ENCODE results near the gene GPR87.

The GPR87 gene

GRCh38 chr3:151303751-151304150 is 12.9 kb downstream of the GPR87 start:
- no peaks in the 10 kb centered on the region for H3K36me3 Mint-ChIP-seq (ENCODE audit: low read depth)
- H3K9me3 Mint-ChIP-seq, result no peaks in the 10 kb centered on the region
- H3K4me3 Mint-ChIP-seq, result no peak overlapping the region
- no peaks in the 10 kb centered on the region for H3K4me1 Mint-ChIP-seq
- no peak overlapping the region for H3K27ac Mint-ChIP-seq
- TF ChIP-seq CTCF (IDR thresholded peaks at IDR 0.05; ENCODE audit: unreplicated experiment in 3 of 3), result no peak
- H3K27me3 Mint-ChIP-seq (ENCODE audit: low read depth), result no peaks in the 10 kb centered on the region

- H3K36me3 Mint-ChIP-seq (ENCODE audit: low read depth), result no peaks in the 10 kb centered on the region
- no peaks in the 10 kb centered on the region for H3K9me3 Mint-ChIP-seq
- H3K4me3 Mint-ChIP-seq, result no peak overlapping the region
- TF ChIP-seq CTCF (IDR thresholded peaks at IDR 0.05; ENCODE audit: unreplicated experiment in 3 of 3), result no peak
- no peaks in the 10 kb centered on the region for H3K27me3 Mint-ChIP-seq (ENCODE audit: low read depth)
- no peak overlapping the region for H3K27ac Mint-ChIP-seq
- H3K4me1 Mint-ChIP-seq, result no peaks in the 10 kb centered on the region
These were observed 14.8 kb downstream of the GPR87 start for GRCh38 chr3:151301787-151302186.

- Mint-ChIP-seq H3K4me3 (no peak overlapping the region), H3K9me3 (no peaks in the 10 kb centered on the region), H3K4me1 (no peaks in the 10 kb centered on the region), H3K27ac (no peak overlapping the region), H3K27me3 (ENCODE audit: low read depth) (no peaks in the 10 kb centered on the region), H3K36me3 (ENCODE audit: low read depth) (no peaks in the 10 kb centered on the region)
- no peak for TF ChIP-seq CTCF (IDR thresholded peaks at IDR 0.05; ENCODE audit: unreplicated experiment in 3 of 3)
These were observed 16.1 kb downstream of the GPR87 start for GRCh38 chr3:151300539-151300938.

GRCh38 chr3:151299006-151299405 is 17.6 kb downstream of the GPR87 start:
- H3K9me3 Mint-ChIP-seq, result no peaks in the 10 kb centered on the region
- H3K27ac Mint-ChIP-seq, result no peak overlapping the region
- H3K27me3 Mint-ChIP-seq (ENCODE audit: low read depth), result no peaks in the 10 kb centered on the region
- H3K4me3 Mint-ChIP-seq, result no peak overlapping the region
- TF ChIP-seq CTCF (IDR thresholded peaks at IDR 0.05; ENCODE audit: unreplicated experiment in 3 of 3), result no peak
- no peaks in the 10 kb centered on the region for H3K4me1 Mint-ChIP-seq
- H3K36me3 Mint-ChIP-seq (ENCODE audit: low read depth), result no peaks in the 10 kb centered on the region

GRCh38 chr3:151297429-151297828 is 19.2 kb downstream of the GPR87 start:
- Mint-ChIP-seq H3K9me3 (no peaks in the 10 kb centered on the region), H3K27ac (no peak overlapping the region), H3K4me3 (no peak overlapping the region), H3K36me3 (ENCODE audit: low read depth) (no peaks in the 10 kb centered on the region), H3K4me1 (no peaks in the 10 kb centered on the region), H3K27me3 (ENCODE audit: low read depth) (no peaks in the 10 kb centered on the region)
- no peak for TF ChIP-seq CTCF (IDR thresholded peaks at IDR 0.05; ENCODE audit: unreplicated experiment in 3 of 3)

- no peak for TF ChIP-seq CTCF (IDR thresholded peaks at IDR 0.05; ENCODE audit: unreplicated experiment in 3 of 3)
- Mint-ChIP-seq H3K27ac (no peak overlapping the region), H3K36me3 (ENCODE audit: low read depth) (no peaks in the 10 kb centered on the region), H3K4me3 (no peak overlapping the region), H3K4me1 (no peaks in the 10 kb centered on the region), H3K9me3 (no peaks in the 10 kb centered on the region), H3K27me3 (ENCODE audit: low read depth) (peaks cover 4% of the 10 kb centered on the region)
These were observed 20.4 kb downstream of the GPR87 start for GRCh38 chr3:151296226-151296625.

All from nephron (organoid).